HEK293 (cell line): ENCODE data around the gene LASP1.

Experiments
- CTCF ChIA-PET: fragments of 350-600 bp; formaldehyde crosslinking; extraction: SDS; loops from one replicate; lab custom pipeline; 2021; ENCODE audit warnings: antibody characterized with exemption; lab: Yijun Ruan, JAX
- POLR2A ChIA-PET: fragments of 300-600 bp; formaldehyde crosslinking; extraction: SDS; loops from one replicate; lab custom pipeline; 2020; ENCODE audit warnings: antibody characterized with exemption, inconsistent platforms; lab: Yijun Ruan, JAX
- H3K27ac ChIP-seq: fragments of 200-500 bp; sonication (Bioruptor generic); 2 replicates; pipeline ENCODE4 v1.5.1; 2014; ENCODE audit warnings: low read depth, low read length, control low read depth, inconsistent platforms; ENCODE audit errors: extremely low read depth
- H3K36me3 ChIP-seq, 2 experiments: fragments of 200-500 bp in 1 of 2; sonication (Bioruptor generic) in 1 of 2; 1 replicate in 1 of 2; 2 replicates in 1 of 2; pipeline ENCODE4 v1.5.1; 2014 to 2017; ENCODE audit warnings: inconsistent platforms in 2 of 2, low read length in 2 of 2; ENCODE audit not compliant: control insufficient read depth in 2 of 2, insufficient read depth in 1 of 2
- H3K4me1 ChIP-seq: fragments of 200-500 bp; sonication (Bioruptor generic); 2 replicates; pipeline ENCODE4 v1.5.1; 2014; ENCODE audit warnings: mild to moderate bottlenecking, low read length, inconsistent platforms; ENCODE audit not compliant: control insufficient read depth, insufficient read depth
- H3K4me3 ChIP-seq: 2 replicates; pipeline ENCODE4 v1.5.1; 2011; ENCODE audit warnings: low read depth, mild to moderate bottlenecking, control low read depth, low read length, moderate library complexity
- H3K9me3 ChIP-seq: fragments of 200-500 bp; sonication (Bioruptor generic); 2 replicates; pipeline ENCODE4 v1.5.1; 2014; ENCODE audit warnings: low read depth, low read length, inconsistent platforms; ENCODE audit not compliant: control insufficient read depth, insufficient read depth
- BCL11A ChIP-seq: fragments of 450-650 bp; formaldehyde crosslinking; IDR thresholded peaks from 2 replicates; pipeline ENCODE4 v1.5.1; 2016; ENCODE audit warnings: low read depth, missing biosample characterization, missing genetic modification characterization
- BCL11B ChIP-seq: fragments of 450-650 bp; formaldehyde crosslinking; IDR thresholded peaks from 2 replicates; pipeline ENCODE4 v1.5.1; 2016; ENCODE audit warnings: low read depth, missing biosample characterization, missing genetic modification characterization
- FEZF1 ChIP-seq: fragments of 450-650 bp; formaldehyde crosslinking; IDR thresholded peaks from 2 replicates; pipeline ENCODE4 v1.5.1; 2016; ENCODE audit warnings: missing biosample characterization, missing genetic modification characterization
- GLIS2 ChIP-seq: fragments of 450-650 bp; formaldehyde crosslinking; IDR thresholded peaks from 2 replicates; pipeline ENCODE4 v1.5.1; 2016; ENCODE audit warnings: missing biosample characterization, missing genetic modification characterization
- KLF7 ChIP-seq: fragments of 450-650 bp; formaldehyde crosslinking; IDR thresholded peaks from 2 replicates; pipeline ENCODE4 v1.5.1; 2016; ENCODE audit warnings: missing biosample characterization, missing genetic modification characterization, borderline replicate concordance
- KLF9 ChIP-seq: fragments of 450-650 bp; formaldehyde crosslinking; IDR thresholded peaks from 2 replicates; pipeline ENCODE4 v1.5.1; 2016; ENCODE audit warnings: missing biosample characterization, missing genetic modification characterization, low read depth
- SCRT1 ChIP-seq: fragments of 450-650 bp; formaldehyde crosslinking; IDR thresholded peaks from 2 replicates; pipeline ENCODE4 v1.5.1; 2016; ENCODE audit warnings: missing biosample characterization, missing genetic modification characterization, borderline replicate concordance
- SP3 ChIP-seq: fragments of 450-650 bp; formaldehyde crosslinking; IDR thresholded peaks from 2 replicates; pipeline ENCODE4 v1.5.1; 2016; ENCODE audit warnings: missing biosample characterization, missing genetic modification characterization
- SP7 ChIP-seq: fragments of 450-650 bp; formaldehyde crosslinking; IDR thresholded peaks from 2 replicates; pipeline ENCODE4 v1.5.1; 2016; ENCODE audit warnings: missing biosample characterization, missing genetic modification characterization
- ZBTB48 ChIP-seq: fragments of 450-650 bp; formaldehyde crosslinking; IDR thresholded peaks from 2 replicates; pipeline ENCODE4 v1.5.1; 2016; ENCODE audit warnings: missing biosample characterization, missing genetic modification characterization
- ZBTB7A ChIP-seq: fragments of 450-650 bp; formaldehyde crosslinking; IDR thresholded peaks from 2 replicates; pipeline ENCODE4 v1.5.1; 2016; ENCODE audit warnings: low read depth, missing biosample characterization, missing genetic modification characterization
- ZFP37 ChIP-seq: fragments of 450-650 bp; formaldehyde crosslinking; IDR thresholded peaks from 2 replicates; pipeline ENCODE4 v1.5.1; 2016; ENCODE audit warnings: missing biosample characterization, missing genetic modification characterization
- ZFP69B ChIP-seq: fragments of 450-650 bp; formaldehyde crosslinking; IDR thresholded peaks from 2 replicates; pipeline ENCODE4 v1.5.1; 2016; ENCODE audit warnings: missing biosample characterization, missing genetic modification characterization
- ZNF140 ChIP-seq: fragments of 450-650 bp; formaldehyde crosslinking; IDR thresholded peaks from 2 replicates; pipeline ENCODE4 v1.5.1; 2016; ENCODE audit warnings: missing biosample characterization, missing genetic modification characterization
- ZNF16 ChIP-seq: fragments of 450-650 bp; formaldehyde crosslinking; IDR thresholded peaks from 2 replicates; pipeline ENCODE4 v1.5.1; 2016; ENCODE audit warnings: low read depth, missing biosample characterization, missing genetic modification characterization
- ZNF184 ChIP-seq: fragments of 450-650 bp; IDR thresholded peaks from 2 replicates; pipeline ENCODE4 v1.5.1; 2018; ENCODE audit warnings: missing biosample characterization, mild to moderate bottlenecking, missing genetic modification characterization
- ZNF214 ChIP-seq: fragments of 450-650 bp; formaldehyde crosslinking; IDR thresholded peaks from 2 replicates; pipeline ENCODE4 v1.5.1; 2017; ENCODE audit warnings: missing biosample characterization, mild to moderate bottlenecking, missing genetic modification characterization, borderline replicate concordance
- ZNF335 ChIP-seq: fragments of 450-650 bp; formaldehyde crosslinking; conservative IDR thresholded peaks from 2 replicates; pipeline ENCODE4 v1.5.1; 2016; ENCODE audit warnings: missing biosample characterization, missing genetic modification characterization
- ZNF391 ChIP-seq: fragments of 450-650 bp; formaldehyde crosslinking; IDR thresholded peaks from 2 replicates; pipeline ENCODE4 v1.5.1; 2016; ENCODE audit warnings: low read depth, missing biosample characterization, missing genetic modification characterization, borderline replicate concordance
- ZNF423 ChIP-seq: fragments of 450-650 bp; formaldehyde crosslinking; IDR thresholded peaks from 2 replicates; pipeline ENCODE4 v1.5.1; 2016; ENCODE audit warnings: missing biosample characterization, missing genetic modification characterization
- ZNF530 ChIP-seq: fragments of 450-650 bp; formaldehyde crosslinking; IDR thresholded peaks from 2 replicates; pipeline ENCODE4 v1.5.1; 2016; ENCODE audit warnings: low read depth, missing biosample characterization, missing genetic modification characterization
- ZNF585B ChIP-seq: fragments of 450-650 bp; formaldehyde crosslinking; IDR thresholded peaks from 2 replicates; pipeline ENCODE4 v1.5.1; 2016; ENCODE audit warnings: missing biosample characterization, missing genetic modification characterization
- ZNF747 ChIP-seq: fragments of 450-650 bp; formaldehyde crosslinking; IDR thresholded peaks from 2 replicates; pipeline ENCODE4 v1.5.1; 2016; ENCODE audit warnings: missing biosample characterization, missing genetic modification characterization
- ZNF76 ChIP-seq: fragments of 450-650 bp; formaldehyde crosslinking; IDR thresholded peaks from 2 replicates; pipeline ENCODE4; 2016; ENCODE audit warnings: low read depth, missing biosample characterization, missing genetic modification characterization, borderline replicate concordance
- ZNF792 ChIP-seq: fragments of 450-650 bp; formaldehyde crosslinking; IDR thresholded peaks from 2 replicates; pipeline ENCODE4 v1.5.1; 2016; ENCODE audit warnings: missing biosample characterization, missing genetic modification characterization
- ZXDB ChIP-seq: fragments of 450-650 bp; formaldehyde crosslinking; IDR thresholded peaks from 2 replicates; pipeline ENCODE4 v1.5.1; 2016; ENCODE audit warnings: missing biosample characterization, missing genetic modification characterization
- TF ChIP-seq, protein P1 (sequence below): fragments of 450-650 bp; formaldehyde crosslinking; IDR thresholded peaks from 2 replicates; pipeline ENCODE4; 2016; ENCODE audit warnings: missing biosample characterization, missing genetic modification characterization
- TF ChIP-seq, protein P2 (sequence below): sonication (generic); formaldehyde crosslinking; IDR thresholded peaks from 2 replicates; pipeline ENCODE4 v1.8.1; 2022; ENCODE audit warnings: mild to moderate bottlenecking, moderate library complexity, missing genetic modification reagents
- TF ChIP-seq, protein P3 (sequence below): fragments of 450-650 bp; formaldehyde crosslinking; IDR thresholded peaks from 2 replicates; pipeline ENCODE4 v1.5.1; 2017; ENCODE audit warnings: missing biosample characterization, mild to moderate bottlenecking, missing genetic modification characterization, moderate library complexity
- TF ChIP-seq, protein P4 (sequence below): fragments of 450-650 bp; formaldehyde crosslinking; IDR thresholded peaks from 2 replicates; pipeline ENCODE4 v1.5.1; 2016; ENCODE audit warnings: missing biosample characterization, missing genetic modification characterization
- TF ChIP-seq, protein P5 (sequence below): fragments of 450-650 bp; IDR thresholded peaks from 2 replicates; pipeline ENCODE4 v1.5.1; 2018; ENCODE audit warnings: missing biosample characterization, missing genetic modification characterization

The LASP1 gene, protein sequence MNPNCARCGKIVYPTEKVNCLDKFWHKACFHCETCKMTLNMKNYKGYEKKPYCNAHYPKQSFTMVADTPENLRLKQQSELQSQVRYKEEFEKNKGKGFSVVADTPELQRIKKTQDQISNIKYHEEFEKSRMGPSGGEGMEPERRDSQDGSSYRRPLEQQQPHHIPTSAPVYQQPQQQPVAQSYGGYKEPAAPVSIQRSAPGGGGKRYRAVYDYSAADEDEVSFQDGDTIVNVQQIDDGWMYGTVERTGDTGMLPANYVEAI

DNA sequence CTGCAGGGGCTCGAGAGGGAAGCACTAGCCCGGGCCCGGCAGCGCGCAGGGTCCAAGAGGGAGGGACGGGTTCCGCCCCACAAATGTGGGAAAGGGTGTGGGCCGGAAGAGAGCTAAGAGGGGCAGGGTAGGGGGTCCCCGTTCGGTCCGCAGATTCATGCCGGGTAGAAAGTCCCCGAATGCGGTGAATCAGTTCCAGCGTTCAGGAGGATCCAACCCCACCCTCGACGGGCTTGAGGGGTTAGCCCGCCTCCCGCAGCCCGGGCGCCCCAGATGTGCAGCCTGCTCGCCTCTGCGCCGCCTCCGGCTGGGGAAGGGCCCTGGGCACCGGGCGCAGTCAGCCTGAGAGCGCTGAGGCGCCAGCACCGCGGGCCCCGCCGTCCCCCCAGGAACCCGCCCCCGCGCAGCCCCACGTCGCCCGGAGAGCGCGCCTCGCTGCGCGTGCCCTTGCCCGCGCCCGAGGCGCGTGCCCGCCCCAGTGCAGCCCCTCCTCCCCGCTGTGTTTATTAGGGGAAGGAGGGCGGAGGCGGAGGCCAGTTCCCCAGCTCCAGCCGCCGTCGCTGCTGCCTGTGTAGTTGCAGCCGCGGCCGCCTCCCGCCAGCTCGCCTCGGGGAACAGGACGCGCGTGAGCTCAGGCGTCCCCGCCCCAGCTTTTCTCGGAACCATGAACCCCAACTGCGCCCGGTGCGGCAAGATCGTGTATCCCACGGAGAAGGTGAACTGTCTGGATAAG is at the start of gene LASP1:
TSS of gene LASP1 (plus strand) at position 533 of the 733 bp plus-strand sequence. CDS start at position 665, 132 bp downstream.
- Histone ChIP-seq H3K4me3 (peak within 1 kb of the TSS; percentile 94), H3K27ac (peak within 1 kb of the TSS; percentile 96), H3K36me3 (no peaks in the 10 kb centered on the region), H3K4me1 (peaks cover 9% of the 10 kb centered on the region), H3K9me3 (no peaks in the 10 kb centered on the region)
- POLR2A ChIA-PET: interaction anchor here (0.5 to 4.1 kb wide), 35 partner anchors 8 to 405 kb away, joined by 3 to 62 read pairs (median 6); partner anchors contain the start of genes CWC25, LASP1NB, PIP4K2B and PLXDC1
- CTCF ChIA-PET: interaction anchor here (0.6 to 5.8 kb wide), 11 partner anchors 16 to 1939 kb away, joined by 3 to 24 read pairs (median 4); partner anchors contain the start of gene RPL23
- peak; percentile 10; the same call in 1 of the 2 replicates for TF ChIP-seq BCL11A (tag by site-specific recombination)
- TF ChIP-seq ZNF214 (tag by site-specific recombination): no peak
- TF ChIP-seq ZNF585B: no peak
- TF ChIP-seq SCRT1 (tag by site-specific recombination): no peak
- peak; percentile 28; the same call in 1 of the 2 replicates for TF ChIP-seq ZNF792
- TF ChIP-seq, protein P1, sequence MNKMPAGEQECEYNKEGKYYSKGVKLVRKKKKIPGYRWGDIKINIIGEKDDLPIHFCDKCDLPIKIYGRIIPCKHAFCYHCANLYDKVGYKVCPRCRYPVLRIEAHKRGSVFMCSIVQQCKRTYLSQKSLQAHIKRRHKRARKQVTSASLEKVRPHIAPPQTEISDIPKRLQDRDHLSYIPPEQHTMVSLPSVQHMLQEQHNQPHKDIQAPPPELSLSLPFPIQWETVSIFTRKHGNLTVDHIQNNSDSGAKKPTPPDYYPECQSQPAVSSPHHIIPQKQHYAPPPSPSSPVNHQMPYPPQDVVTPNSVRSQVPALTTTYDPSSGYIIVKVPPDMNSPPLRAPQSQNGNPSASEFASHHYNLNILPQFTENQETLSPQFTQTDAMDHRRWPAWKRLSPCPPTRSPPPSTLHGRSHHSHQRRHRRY (tag by site-specific recombination): no peak
- TF ChIP-seq ZNF530 (tag by site-specific recombination): no peak
- TF ChIP-seq SP7 (tag by site-specific recombination): peak; percentile 80
- TF ChIP-seq KLF9 (tag by site-specific recombination): peak; percentile 76; the same call in 1 of the 2 replicates
- peak; percentile 18; the same call in 1 of the 2 replicates for TF ChIP-seq ZFP37 (tag by site-specific recombination)
- TF ChIP-seq ZNF140 (tag by site-specific recombination): no peak
- TF ChIP-seq GLIS2: peak; percentile 95
- peak; percentile 64 for TF ChIP-seq ZNF423 (tag by site-specific recombination)
- TF ChIP-seq ZNF184: 0 out of 2 replicates have a peak, but pooled peaks have one; percentile 7
- TF ChIP-seq ZNF76 (tag by site-specific recombination): 0 out of 2 replicates have a peak, but pooled peaks have one; percentile 25
- no peak for TF ChIP-seq ZBTB48 (tag by site-specific recombination)
- TF ChIP-seq, protein P2, sequence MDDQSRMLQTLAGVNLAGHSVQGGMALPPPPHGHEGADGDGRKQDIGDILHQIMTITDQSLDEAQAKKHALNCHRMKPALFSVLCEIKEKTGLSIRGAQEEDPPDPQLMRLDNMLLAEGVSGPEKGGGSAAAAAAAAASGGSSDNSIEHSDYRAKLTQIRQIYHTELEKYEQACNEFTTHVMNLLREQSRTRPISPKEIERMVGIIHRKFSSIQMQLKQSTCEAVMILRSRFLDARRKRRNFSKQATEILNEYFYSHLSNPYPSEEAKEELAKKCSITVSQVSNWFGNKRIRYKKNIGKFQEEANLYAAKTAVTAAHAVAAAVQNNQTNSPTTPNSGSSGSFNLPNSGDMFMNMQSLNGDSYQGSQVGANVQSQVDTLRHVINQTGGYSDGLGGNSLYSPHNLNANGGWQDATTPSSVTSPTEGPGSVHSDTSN (CRISPR knock-in tag): peak; percentile 68
- no peak for TF ChIP-seq ZNF747 (tag by site-specific recombination)
- TF ChIP-seq, protein P3, sequence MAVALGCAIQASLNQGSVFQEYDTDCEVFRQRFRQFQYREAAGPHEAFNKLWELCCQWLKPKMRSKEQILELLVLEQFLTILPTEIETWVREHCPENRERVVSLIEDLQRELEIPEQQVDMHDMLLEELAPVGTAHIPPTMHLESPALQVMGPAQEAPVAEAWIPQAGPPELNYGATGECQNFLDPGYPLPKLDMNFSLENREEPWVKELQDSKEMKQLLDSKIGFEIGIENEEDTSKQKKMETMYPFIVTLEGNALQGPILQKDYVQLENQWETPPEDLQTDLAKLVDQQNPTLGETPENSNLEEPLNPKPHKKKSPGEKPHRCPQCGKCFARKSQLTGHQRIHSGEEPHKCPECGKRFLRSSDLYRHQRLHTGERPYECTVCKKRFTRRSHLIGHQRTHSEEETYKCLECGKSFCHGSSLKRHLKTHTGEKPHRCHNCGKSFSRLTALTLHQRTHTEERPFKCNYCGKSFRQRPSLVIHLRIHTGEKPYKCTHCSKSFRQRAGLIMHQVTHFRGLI: peak; percentile 45; the same call in 1 of the 2 replicates
- peak; percentile 38; the same call in 1 of the 2 replicates for TF ChIP-seq FEZF1 (tag by site-specific recombination)
- peak; percentile 88 for TF ChIP-seq ZNF335 (tag by site-specific recombination)
- peak; percentile 87; the same call in 1 of the 2 replicates for TF ChIP-seq BCL11B
- peak; percentile 43; the same call in 1 of the 2 replicates for TF ChIP-seq ZFP69B (tag by site-specific recombination)
- TF ChIP-seq SP3 (tag by site-specific recombination): peak; percentile 52
- TF ChIP-seq ZNF16 (tag by site-specific recombination): 0 out of 2 replicates have a peak, but pooled peaks have one; percentile 16
- TF ChIP-seq, protein P4, sequence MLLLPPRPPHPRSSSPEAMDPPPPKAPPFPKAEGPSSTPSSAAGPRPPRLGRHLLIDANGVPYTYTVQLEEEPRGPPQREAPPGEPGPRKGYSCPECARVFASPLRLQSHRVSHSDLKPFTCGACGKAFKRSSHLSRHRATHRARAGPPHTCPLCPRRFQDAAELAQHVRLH (tag by site-specific recombination): 0 out of 2 replicates have a peak, but pooled peaks have one; percentile 32
- TF ChIP-seq, protein P5, sequence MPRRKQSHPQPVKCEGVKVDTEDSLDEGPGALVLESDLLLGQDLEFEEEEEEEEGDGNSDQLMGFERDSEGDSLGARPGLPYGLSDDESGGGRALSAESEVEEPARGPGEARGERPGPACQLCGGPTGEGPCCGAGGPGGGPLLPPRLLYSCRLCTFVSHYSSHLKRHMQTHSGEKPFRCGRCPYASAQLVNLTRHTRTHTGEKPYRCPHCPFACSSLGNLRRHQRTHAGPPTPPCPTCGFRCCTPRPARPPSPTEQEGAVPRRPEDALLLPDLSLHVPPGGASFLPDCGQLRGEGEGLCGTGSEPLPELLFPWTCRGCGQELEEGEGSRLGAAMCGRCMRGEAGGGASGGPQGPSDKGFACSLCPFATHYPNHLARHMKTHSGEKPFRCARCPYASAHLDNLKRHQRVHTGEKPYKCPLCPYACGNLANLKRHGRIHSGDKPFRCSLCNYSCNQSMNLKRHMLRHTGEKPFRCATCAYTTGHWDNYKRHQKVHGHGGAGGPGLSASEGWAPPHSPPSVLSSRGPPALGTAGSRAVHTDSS (tag by site-specific recombination): no peak
- peak; percentile 80; the same call in 1 of the 2 replicates for TF ChIP-seq ZBTB7A (tag by site-specific recombination)
- TF ChIP-seq KLF7: peak; percentile 71; the same call in 1 of the 2 replicates
- TF ChIP-seq ZXDB (tag by site-specific recombination): peak; percentile 91; the same call in 1 of the 2 replicates
- peak; percentile 79; the same call in 1 of the 2 replicates for TF ChIP-seq ZNF391
